LNCaP clone FGC (cell line): Measurements from ENCODE around the gene SLC7A6.

ENCODE experiments used
- DNase-seq: peaks from one replicate; pipeline ENCODE4 v3.0.0-alpha.2; 2011; ENCODE audit warnings: low read depth
- H3K4me3 ChIP-seq: 2 replicates; pipeline ENCODE4 v1.5.1; 2011; ENCODE audit warnings: mild to moderate bottlenecking, low read depth, low read length, control low read depth
- CTCF ChIP-seq: IDR thresholded peaks from 2 replicates; pipeline ENCODE4 v1.5.1; 2012; ENCODE audit warnings: mild to moderate bottlenecking; ENCODE audit not compliant: control insufficient read depth, insufficient read depth; ENCODE audit errors: extremely low read depth

The SLC7A6 gene

GRCh38 chr16:68282064-68282452 is 17.7 kb downstream of the SLC7A6 start:
- no peak for DNase-seq
- TF ChIP-seq CTCF, result no peak
- no peak overlapping the region for H3K4me3 ChIP-seq

- no peak for DNase-seq
- H3K4me3 ChIP-seq, result no peak overlapping the region
- no peak for TF ChIP-seq CTCF
These were observed 19.0 kb downstream of the SLC7A6 start for GRCh38 chr16:68283346-68283745.

GRCh38 chr16:68283801-68284598 is 19.7 kb downstream of the SLC7A6 start:
- H3K4me3 ChIP-seq, result no peak overlapping the region
- no peak for TF ChIP-seq CTCF
- DNase-seq, result no peak

GRCh38 chr16:68284847-68285246 is 20.5 kb downstream of the SLC7A6 start:
- no peak overlapping the region for H3K4me3 ChIP-seq

GRCh38 chr16:68285683-68286082 is 21.4 kb downstream of the SLC7A6 start:
- no peak overlapping the region for H3K4me3 ChIP-seq
- DNase-seq, result no peak
- no peak for TF ChIP-seq CTCF

More at GRCh38 chr16:68284847-68285246, 20.5 kb downstream of the SLC7A6 start:
- no peak for DNase-seq
- no peak for TF ChIP-seq CTCF

- DNase-seq, result no peak
- H3K4me3 ChIP-seq, result no peak overlapping the region
- no peak for TF ChIP-seq CTCF
These were observed 22.1 kb downstream of the SLC7A6 start for GRCh38 chr16:68286153-68287074.
